ENCODE results near the gene PGAP1.

The PGAP1 gene, protein sequence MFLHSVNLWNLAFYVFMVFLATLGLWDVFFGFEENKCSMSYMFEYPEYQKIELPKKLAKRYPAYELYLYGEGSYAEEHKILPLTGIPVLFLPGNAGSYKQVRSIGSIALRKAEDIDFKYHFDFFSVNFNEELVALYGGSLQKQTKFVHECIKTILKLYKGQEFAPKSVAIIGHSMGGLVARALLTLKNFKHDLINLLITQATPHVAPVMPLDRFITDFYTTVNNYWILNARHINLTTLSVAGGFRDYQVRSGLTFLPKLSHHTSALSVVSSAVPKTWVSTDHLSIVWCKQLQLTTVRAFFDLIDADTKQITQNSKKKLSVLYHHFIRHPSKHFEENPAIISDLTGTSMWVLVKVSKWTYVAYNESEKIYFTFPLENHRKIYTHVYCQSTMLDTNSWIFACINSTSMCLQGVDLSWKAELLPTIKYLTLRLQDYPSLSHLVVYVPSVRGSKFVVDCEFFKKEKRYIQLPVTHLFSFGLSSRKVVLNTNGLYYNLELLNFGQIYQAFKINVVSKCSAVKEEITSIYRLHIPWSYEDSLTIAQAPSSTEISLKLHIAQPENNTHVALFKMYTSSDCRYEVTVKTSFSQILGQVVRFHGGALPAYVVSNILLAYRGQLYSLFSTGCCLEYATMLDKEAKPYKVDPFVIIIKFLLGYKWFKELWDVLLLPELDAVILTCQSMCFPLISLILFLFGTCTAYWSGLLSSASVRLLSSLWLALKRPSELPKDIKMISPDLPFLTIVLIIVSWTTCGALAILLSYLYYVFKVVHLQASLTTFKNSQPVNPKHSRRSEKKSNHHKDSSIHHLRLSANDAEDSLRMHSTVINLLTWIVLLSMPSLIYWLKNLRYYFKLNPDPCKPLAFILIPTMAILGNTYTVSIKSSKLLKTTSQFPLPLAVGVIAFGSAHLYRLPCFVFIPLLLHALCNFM

DNA sequence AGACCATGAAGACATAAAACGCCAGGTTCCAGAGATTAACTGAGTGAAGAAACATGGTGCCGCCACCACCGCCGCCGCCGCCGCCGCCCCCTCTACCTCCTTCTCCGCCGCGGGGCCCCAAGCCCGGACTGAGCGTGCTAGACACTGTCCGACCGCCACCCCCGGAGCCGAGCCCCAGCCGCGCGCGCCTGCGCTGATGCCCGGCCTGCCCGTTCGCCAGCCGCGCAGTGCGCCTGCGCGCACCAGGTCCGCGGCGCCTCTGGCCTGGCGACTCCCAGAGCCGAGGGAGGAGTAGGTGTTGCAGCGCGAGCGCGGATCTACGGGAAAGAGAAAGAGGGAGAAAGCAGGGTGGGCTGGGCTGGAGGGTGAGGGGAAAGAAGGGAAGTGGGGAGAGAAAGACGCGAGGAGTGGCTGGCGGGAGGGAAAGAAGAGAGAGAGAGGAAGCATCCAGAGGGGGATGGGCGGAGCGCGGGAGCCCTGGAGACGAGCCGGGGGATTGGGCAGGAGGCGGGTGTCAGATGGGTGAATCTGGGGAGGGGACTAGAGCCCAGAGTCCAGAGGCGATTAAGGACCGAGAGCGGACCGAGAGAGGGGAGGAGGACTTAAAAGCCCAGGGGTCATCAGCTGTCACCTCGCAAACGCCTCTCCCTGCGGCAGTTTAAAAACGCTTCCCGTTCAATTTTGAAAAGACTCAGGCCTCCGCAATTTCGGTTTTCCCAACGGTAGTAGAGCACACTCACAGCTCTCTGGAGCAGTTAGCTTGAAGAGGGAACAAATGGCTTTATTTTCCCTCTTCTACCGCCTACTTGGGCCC is at the start of gene PGAP1:
Gene PGAP1 (minus strand): TSS at position 146 of the 814 bp plus-strand sequence. CDS start 91 bp downstream, at position 55.
- DNase-seq (ENCODE audit: low read depth, low spot score), result peak; percentile 66

DNA sequence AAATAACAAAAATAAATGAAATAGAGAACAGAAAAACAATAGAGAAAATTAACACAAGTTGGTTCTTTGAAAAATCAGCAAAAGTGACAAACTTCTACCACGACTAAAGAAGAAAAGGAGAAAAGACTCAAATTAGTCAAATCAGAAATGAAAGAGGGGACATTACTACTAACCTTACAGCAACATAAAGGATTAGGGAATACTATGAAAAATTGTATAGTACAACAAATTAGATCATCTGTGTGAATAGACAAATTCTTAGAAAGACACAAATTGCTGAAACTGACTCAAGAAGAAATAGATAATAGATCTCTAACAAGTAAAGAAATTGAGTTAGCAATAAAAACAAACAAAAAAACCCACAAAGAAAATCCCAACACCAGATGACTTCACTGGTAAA is 48.5 kb upstream of the PGAP1 start:
- DNase-seq (ENCODE audit: low read depth, low spot score), result no peak

DNA sequence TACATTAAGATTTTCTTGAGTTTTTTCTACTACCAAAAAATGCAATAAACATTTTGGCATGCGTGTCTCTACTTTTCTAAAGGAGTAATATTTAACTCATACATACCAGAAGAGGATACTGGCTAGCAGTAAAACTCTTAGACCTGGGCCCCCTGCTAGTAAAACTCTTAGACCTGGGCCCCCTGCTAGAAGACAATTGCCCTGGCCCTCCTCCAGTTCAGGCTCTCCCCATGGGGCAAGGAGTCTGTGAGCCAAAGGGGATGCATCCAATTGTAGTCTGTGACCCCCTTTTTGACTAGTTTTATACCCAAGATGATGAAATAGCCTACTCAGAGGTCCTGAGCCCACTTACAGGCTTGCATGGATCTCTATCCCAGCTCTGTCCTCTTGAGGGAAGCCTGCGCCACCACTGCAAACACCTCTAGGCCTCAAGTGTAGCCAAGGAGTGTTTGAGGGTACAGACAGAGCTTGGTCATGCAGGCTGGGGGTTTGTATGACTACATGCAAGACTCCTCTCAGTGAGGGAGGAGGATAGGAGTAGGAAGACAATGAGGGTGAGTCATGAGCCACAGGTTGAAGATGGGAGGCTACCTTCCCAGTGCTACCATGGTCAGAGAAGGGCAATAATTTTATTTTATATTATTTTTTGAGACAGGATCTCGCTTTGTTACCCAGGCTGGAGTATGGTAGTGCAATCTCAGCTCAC is 45.2 kb upstream of the PGAP1 start:
- DNase-seq (ENCODE audit: low read depth, low spot score), result no peak

DNA sequence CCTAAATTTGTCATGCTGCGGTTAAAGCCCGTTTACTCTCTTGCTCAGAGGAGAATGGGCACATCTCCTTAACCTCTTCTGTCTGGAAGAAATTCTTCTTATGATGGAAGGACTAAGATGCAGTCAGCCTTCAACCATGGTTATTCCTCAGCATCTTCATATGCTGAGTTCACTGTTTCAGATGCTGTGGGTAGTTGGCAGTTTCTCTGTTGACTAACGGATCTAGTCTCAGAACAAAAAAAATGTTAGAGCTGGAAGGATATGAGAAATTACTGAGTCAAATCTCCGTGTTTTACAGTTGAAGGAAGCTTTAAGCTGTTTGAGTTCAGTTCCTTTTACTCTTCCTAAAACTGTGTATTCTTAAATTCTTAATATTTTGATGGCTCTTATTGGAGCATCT is 43.6 kb upstream of the PGAP1 start:
- DNase-seq (ENCODE audit: low read depth, low spot score), result no peak

DNA sequence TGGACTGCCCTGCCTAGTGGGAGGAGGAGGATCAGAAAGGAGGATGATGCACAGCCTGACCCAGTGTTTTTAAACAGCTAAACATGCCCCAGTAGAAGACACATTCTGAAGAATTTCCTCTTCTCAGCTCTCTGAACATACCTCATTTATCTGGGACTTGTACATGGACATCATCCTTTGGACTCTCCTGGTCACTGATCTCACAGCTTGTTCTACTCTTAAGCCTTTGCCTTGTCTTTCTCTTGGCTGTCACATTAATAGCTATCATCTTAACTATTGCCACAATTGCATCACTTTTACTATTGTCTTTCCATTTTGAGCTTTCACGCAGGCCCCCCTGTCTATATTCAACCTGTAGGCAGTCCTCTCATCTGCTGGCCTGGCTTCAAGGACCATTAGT is 42.0 kb upstream of the PGAP1 start:
- no peak for DNase-seq (ENCODE audit: low read depth, low spot score)

DNA sequence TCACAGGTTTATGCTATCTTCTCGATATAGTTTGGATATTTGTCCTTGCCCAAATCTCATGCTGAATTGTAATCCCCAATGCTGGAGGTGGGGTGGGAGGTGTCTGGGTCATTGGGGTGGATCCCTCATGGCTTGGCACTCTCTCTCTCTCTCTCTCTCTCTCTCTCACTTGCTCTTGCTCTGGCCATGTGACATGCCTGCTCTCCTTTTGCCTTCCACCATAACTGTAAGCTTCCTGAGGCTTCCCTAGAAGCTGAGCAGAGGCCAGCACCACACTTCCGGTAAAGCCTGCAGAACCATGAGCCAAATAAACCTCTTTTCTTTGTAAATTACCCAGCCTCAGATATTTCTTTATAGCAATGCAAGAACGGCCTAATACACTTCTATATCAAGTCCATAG is 41.3 kb upstream of the PGAP1 start:
- DNase-seq (ENCODE audit: low read depth, low spot score), result no peak

DNA sequence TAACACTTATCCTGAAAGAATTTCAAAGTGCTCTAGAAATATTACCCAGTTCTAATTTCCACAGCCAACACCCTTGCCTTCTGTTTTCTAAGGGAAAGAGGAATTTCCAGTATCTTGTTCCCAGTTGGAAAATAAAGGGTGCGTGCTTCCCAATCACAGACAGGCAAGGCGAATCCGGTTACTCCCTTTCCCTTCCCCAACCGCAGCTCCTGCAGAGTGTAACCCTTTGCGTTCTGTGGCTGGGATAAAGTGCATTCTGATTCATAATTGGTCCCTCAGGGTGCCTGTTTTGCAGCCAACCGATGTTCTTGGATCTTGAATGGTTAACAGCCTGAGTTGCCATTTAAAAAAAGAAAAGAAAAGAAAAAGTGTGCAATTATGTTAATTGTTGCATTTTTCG is 40.6 kb upstream of the PGAP1 start:
- DNase-seq (ENCODE audit: low read depth, low spot score), result no peak

DNA sequence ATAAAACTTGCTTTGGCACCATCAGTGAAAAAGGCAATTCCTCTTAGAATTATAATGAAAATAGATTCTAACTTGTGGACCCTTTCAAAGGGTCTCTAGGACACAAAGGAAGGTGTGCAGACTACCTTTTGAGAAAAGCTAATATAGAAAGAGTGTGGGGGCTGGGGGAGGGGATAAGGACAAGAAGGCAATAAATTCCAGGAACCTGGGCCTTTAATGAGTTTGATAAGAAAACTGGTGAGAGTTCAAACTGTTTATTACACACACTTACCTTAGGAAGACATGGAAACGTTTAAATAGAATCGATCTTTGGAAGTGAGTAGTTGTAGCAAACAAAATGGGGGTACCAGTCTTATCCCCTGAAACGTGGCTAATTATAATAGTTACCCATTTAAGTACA is 39.6 kb upstream of the PGAP1 start:
- no peak for DNase-seq (ENCODE audit: low read depth, low spot score)

DNA sequence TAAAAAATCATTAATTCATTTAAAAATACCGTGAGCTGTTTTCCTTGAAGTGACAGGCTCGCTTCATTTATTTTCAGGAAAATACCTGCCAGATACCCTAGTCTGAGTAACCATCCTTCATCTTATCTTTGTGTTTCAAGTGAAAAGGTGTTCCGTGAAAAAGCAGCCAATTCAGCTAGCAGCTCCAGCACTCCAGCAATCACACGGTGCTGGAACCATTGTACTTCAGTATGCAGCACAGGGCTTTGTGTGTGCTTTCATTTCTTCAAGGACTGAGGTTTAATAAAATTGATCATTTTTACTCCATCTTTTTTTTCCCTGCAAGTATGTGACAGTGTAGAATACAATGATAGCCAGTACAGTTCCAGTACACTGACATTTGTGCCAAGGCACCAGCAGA is 39.1 kb upstream of the PGAP1 start:
- no peak for DNase-seq (ENCODE audit: low read depth, low spot score)

DNA sequence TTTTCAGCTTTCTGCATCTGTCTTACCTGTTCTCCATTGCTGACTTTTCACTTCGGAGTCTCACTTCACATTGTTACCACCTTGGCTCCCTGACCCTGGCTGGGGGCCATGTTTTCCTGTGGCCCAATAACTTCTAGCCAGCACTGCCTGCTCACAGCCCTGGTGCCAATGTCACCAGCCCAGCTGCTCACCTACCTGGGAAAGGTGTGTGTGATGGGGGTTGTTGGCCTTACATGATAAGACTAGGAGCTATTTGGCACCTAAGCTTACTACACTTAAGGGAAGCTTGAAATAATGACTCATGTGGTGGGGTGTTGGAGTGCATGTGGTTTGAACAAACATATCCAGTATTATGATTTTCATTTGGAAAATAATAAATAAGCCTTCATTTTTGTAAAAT is 37.5 kb upstream of the PGAP1 start:
- no peak for DNase-seq (ENCODE audit: low read depth, low spot score)

DNA sequence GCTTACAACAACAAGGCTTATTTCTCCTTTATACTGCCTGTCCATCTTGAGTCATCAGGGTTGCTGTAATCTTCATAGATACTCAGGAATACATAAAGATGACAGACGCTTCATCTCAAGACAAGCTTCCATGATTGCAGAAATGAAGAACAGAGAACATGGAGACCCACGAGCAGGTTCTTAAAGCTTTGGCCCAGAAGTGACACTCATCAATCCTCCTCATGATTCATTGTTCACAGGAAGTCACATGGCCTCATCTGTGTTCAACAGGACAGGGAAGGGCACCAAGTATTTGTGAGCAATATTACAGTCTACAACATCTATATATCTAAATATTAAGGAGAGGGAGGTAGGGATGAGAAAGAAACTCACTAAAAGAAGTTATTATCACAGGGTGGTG is 36.5 kb upstream of the PGAP1 start:
- DNase-seq (ENCODE audit: low read depth, low spot score), result no peak

DNA sequence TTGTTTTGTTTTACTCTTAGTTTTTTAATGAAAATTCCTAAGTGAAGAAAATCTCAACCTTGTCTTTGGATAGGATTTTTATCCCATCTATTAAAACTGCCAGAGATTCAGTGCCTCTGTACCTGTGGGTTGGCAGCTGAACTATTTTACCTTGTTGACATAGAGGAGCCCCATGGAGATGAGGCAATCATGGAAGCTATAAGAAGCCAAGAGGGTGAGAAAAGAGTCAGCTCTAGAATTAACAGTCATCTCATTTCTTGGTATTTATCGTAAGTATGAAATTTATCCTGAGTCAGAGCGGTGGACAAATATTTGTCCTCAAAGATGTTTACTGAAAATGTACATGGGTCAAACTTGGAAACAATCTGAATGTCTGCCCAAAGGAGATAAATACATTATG is 35.8 kb upstream of the PGAP1 start:
- no peak for DNase-seq (ENCODE audit: low read depth, low spot score)

DNA sequence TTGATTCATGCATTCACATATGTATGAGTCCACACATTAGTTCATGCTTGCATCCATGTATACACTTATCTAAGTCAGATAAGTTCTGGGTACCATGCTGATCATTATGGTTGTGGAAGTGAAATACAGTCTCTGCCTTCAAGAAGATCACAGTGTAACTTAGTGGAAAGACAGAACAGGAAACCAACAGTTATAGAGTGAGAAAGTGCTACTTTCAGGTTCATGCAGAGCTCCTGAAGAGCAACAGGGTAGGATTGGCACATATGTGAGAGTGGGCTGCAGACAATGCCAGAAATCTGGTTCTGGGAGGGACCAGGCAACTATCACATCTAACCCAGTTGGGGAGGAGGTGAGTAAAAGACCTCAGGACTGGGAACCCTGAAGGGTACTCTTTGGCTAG is 35.4 kb upstream of the PGAP1 start:
- no peak for DNase-seq (ENCODE audit: low read depth, low spot score)

DNA sequence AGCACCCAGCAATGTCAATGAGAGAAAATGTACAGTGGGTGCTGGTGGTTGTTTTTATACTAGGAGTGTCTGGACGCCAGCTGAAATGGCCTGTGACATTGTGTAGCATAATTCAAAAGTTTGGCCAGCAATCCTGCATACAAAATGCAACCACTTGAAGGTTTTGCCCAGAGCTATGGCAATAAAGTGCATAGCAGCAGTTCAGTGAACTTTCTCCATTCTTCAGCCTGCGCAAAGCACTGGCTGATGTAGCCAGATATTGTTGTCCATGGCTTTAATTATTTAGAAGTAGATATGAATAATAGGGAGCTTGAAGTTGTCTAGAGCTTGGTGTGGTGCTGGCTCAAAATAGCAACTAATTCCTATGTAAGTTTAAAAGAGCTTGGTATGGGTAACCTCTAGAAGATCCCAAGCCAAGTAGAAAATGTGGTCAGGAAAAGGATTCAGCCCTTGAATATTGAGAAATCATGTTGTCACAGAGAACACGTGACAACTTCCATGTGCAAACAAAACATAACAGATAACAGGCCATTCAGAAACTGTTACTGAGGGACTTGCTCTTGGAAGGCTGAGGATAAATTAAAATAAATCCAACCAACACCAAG is 33.3 kb upstream of the PGAP1 start:
- DNase-seq (ENCODE audit: low read depth, low spot score), result no peak

DNA sequence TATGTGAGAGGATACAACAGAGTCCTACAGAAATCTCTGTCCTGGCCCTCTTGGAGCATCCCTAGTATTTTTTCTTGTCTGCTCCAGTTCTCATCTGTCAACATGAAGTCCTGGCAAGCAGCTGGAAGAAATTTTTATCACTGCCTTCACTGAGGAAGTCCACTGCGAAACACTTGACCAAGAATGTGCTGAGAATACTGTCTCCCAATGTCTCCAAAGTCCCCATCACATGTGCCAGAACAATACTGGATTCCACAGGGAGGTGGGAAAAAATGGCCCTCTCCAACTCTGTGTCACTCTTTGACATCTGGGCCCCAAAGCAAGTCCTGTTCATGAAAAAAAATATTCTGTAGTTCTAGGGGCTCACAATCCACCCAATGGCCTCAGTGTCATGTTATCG is 32.8 kb upstream of the PGAP1 start:
- no peak for DNase-seq (ENCODE audit: low read depth, low spot score)

DNA sequence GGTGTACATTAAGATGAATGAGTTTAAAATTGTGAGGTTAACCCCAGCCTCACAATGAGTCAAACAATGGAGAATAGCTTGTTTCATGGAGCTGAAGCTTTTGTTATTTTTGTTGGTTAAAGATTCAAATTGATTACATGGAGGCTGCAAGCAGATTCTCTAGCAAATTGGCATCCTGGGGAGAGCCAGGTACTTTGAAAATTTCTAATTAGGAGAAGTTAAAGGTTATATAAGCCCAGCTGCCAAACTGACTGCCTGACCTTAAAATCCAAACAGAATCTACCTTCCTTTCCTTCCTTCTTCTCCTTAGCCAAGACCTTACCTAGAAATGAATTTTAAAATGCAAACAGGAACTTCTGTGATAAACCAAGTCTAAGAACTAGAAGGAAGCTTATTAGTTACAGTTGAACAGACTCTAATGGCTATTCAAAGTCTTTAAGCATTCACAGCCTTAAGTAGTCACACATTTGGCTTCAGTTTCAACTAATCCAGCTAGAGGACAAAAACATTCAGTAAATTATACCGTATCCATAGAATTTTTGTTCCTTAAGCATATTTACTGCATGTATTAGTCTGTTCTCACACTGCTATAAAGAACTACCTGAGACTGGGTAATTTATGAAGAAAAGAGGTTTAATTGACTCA is 31.5 kb upstream of the PGAP1 start:
- DNase-seq (ENCODE audit: low read depth, low spot score), result no peak

DNA sequence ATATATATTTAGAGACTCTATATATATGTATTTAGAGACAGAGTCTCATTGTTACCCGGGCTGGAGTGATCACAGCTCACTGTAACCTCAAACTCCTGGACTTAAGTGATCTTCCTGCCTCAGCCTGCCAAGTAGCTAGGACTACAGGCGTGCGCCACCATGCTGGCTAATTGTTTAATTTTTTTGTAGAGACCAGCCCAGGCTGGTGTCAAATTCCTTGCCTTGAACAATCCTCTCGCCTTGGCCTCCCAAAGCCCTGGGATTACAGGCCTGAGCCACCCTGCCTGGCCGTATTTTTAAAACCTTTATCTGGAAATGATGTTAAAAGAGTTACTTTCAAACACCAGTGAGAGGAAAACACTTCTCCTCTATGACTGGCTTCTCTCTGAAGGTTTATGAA is 30.9 kb upstream of the PGAP1 start:
- DNase-seq (ENCODE audit: low read depth, low spot score), result no peak

DNA sequence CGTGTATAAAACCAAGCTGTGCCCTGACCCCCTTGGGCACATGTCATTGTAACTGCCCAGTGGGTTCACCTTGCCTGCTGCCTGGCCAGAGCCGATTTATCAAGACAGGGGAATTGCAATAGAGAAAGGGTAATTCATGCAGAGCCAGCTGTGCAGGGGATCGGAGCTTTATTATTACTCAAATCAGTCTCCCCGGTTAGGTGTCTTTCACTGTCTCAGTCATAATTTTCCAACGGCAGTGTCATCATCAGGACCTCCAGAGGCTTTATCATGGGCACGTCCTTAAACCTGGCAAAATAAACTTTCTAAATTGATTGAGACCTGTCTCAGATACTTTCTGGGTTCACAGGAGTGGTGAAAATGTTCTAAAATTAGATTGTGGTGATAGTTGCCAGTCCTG is 29.6 kb upstream of the PGAP1 start:
- no peak for DNase-seq (ENCODE audit: low read depth, low spot score)

DNA sequence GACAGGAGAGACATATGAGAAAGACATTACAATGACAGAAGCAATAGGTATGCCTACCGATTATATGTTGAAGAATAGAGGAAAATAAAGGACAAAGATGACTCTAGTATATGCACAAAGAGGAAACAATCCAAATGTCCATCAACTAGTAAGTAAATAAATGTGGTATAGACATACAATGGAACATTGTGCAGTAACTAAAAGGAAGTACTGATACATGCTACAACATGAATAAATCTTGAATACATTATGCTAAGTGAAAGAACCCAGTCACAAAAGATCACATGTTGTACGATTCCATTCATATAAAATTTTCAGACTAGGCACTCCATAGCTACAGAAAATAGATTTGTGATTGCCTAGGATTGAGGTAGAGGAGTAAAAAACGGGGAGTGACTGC is 28.5 kb upstream of the PGAP1 start:
- DNase-seq (ENCODE audit: low read depth, low spot score), result no peak

DNA sequence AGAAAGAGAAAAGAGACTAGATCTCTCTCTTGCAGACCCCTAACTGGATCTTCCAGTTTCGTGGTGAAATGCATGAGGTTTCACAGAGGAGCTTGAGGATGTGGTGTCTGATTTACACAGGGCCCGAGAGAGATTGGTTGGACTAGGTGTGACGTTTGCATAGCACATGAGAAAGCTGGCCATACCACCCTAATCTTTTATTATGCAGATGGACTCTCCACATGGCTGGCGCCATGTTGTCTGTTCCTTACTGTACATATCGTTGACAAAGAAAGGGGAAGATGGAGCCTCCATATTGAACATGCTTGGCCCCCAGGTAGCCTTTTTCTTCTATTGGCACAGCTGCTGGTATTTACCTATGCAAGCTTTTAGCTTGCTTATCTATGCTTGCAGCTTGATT is 27.5 kb upstream of the PGAP1 start:
- DNase-seq (ENCODE audit: low read depth, low spot score), result no peak

All from activated CD4-positive, CD25-positive, alpha-beta regulatory T cell treated with anti-CD3 and anti-CD28 coated beads, Interleukin-2, amount 50 U/mL, for 16 hours (primary cell).